GM19351 (cell line): Measurements from ENCODE around the gene TRIM44.
"Not testable (repeated sequence)": the region's sequence is repeated elsewhere in the genome, so short reads cannot be mapped to it uniquely, and the experiment has no call there.

Experiments
- ATAC-seq: cut with Tn5 transposase; IDR thresholded peaks from one replicate; pipeline ENCODE4 v1.9.1; 2021; ENCODE audit warnings: mild to moderate bottlenecking, moderate library complexity; ENCODE audit not compliant: unreplicated experiment

Gene TRIM44

DNA sequence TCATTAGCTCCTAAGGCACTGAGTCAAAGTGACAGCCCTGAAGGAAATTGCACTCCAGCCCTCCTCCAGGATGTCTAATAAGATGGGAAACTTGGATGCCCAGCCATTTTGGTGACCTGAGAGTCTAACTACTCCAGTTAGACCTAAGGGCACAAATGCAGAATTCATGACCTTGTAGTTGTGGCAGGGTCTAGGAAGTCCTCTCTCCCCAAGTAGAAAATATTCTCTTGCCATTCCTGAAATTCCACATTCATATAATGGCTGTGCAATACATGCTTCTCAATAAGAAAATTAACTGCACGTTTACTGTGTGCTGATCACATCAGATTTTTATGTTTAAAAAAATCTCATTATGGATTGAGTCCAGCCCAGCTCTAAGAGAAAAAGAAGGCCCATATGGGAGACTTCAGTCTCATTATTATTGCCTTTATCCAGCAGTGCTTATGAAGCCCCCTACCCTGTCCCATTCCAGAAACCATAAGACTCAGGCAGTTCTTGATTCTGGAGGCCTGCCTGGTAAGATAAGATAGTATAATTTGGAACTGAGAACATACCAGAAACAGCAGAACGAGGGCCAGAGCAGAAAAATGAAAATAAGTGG, 147.6 kb downstream of the TRIM44 start:
- no peak for ATAC-seq

DNA sequence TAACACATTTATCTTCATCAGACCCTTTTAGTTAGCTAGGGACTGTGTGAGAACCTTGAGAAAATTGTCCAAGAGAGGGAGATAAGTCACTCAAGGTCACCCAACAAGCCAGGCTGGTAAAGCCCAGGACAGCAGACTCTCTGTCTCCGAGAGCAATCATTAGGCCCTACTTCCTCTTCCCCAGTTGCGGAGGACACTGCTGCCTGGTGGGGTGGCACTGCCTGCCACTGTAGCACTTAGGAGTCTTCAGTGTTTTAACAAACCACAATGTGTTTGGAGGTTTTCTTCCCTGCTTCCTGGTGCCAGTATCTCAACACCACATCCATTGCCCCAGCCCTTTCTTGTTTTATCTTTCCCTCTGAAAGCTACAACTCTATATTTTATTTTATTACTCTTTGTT, 149.2 kb downstream of the TRIM44 start:
- no peak for ATAC-seq

DNA sequence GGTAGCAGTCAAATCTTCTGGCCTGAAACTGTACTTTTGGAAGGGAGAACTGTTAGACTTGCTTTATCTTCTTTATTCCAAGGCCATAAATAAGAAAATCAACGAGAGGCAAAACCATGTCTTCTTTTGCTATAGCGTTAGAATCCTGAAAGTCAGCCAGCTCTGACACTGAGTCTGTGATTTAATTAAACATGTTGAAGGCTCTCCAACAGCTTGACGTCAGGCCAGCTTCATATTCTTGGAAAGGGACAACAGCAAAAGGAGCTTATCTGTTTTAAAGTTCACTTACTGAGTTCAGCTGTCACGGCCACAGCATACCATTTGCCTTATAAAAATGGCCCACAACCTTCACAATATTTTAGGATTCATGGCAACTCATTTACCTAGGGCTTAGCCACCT, 150.3 kb downstream of the TRIM44 start:
- no peak for ATAC-seq

DNA sequence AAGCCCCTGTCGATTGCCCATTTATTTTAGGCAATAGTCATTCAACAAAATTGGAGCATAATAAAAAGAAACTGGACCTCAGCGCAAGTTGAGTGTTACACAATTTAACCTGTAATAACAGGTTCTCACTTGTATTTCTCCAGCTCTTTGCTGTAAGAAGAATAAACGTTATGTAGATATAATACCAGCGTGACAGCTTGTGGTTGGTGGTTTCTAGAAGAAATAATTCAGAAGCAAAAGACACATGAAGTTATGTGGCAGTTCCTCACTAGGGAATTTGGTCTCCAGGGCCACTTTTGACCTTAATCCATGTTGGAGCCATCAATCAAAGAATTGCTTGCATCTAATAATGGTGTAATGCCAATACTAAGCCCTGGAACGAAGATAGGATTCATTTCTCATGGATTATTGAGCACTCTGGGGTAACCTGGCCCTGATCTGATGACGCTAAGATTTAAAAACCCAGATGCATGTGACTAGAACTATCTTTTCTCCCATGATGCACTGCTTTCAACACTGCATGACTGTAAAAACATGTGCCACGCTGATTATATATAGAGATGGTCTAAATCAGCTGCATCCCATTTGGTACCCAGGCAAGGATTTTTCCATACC, 151.6 kb downstream of the TRIM44 start:
- ATAC-seq: no peak

DNA sequence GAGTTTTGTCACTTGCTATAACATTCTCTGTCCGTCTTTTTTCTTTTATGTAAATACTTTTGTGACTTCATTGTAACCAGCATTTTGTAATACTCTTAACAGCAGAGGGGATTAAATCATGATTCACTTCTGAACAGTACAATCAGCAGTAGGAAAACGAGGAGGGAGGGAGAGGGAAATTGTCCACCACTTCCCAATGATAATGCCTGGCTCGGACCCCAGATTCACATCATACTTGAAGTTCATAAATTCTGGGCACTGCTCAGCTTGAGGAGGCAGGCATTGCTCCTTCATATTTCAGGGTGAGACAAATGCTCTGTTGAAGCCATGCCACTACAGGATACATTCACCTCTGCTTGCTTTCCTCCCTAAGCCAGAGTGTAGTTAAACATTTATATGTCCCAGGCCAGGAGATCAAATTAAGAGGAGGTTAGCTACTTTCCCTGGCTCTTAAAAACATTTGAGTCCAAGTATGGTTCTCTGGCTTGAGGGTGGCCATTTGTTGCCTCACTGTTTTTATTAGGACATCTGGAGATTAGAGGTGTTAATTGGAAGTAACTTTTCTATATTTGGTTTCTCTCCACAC, 152.2 kb downstream of the TRIM44 start:
- no peak for ATAC-seq

DNA sequence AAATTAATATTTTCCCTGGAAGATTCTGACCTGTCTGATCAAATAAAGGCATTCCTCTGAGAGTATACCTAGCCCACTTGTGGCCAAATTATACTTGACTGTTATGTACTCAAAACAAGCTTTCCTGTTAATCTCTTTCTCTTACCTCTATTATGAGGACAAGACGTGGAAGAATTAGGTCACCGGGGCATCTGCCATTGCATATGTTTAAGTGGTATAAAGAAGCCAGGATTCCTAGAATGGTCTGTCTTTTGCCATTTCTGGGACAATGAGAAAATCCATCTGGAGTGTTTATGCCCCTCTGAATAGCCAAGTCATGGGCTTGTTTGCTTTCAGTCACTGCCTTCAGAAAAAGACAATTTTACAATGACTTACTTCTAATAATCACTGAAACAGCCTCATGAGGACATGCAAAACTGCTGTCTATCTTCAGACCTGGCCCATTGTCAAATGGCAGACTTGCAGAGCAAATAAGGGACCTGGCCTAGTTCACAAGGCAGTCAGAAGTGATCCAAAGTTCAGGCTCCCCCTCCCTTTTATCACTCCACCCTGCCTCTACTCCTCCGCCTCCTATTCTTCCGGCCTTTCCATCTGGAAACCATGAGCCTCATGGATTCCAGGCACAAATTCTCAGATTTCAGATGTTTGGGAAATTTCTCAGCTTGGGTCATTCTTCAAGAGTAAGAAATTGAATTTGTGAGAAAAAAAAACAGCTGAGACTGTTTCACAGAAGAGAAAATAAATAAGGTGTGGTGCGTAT, 153.2 kb downstream of the TRIM44 start:
- no peak for ATAC-seq

DNA sequence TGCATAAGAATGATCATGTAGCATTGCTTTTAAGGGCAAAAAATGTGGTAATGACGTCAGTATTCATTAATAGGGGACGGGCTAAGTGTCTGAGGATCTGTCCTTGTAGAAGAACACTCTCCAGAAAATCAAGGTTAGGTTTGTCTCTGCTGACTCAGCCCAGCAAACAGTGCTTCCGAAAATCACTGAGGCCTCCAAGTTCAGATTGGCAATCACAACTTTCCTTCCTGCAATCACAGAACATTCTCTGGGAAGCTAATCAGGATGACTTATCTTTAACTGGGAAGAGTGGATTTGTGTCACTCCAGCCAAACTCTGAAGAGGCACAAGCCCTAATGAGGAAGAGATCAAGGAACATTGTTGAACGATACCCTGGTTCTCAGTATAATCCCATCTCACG, 158.0 kb downstream of the TRIM44 start:
- no peak for ATAC-seq

DNA sequence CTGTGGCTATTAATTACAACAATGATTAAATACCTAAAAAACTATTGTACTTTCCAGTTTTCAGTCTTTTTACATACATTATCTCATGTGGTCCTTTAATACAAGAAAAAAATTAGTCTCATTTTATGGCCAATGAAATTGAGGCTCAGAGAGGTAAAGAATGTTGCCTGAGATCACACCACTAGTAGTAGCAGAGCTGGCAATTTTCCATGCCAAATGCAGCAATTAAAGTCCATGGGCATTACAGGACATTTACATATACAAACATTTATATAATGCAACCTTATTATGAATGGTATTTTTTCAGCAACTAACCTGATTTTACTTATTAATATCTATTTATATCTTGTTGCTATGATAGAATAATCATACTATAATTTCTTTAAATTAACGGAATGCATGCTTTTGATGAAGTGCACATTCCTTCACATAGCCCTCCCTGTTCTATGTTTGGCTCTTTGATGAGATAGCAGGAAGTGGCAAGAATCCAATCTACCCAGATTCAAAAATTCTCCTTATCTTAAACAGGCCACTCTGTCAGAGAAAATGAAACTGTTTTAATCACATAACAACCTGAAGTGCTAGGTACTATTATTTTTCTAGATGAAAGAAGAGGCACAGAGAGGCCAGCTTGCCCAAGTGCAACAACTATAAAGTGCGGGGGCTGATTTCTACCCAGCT, 160.4 kb downstream of the TRIM44 start:
- ATAC-seq: no peak

DNA sequence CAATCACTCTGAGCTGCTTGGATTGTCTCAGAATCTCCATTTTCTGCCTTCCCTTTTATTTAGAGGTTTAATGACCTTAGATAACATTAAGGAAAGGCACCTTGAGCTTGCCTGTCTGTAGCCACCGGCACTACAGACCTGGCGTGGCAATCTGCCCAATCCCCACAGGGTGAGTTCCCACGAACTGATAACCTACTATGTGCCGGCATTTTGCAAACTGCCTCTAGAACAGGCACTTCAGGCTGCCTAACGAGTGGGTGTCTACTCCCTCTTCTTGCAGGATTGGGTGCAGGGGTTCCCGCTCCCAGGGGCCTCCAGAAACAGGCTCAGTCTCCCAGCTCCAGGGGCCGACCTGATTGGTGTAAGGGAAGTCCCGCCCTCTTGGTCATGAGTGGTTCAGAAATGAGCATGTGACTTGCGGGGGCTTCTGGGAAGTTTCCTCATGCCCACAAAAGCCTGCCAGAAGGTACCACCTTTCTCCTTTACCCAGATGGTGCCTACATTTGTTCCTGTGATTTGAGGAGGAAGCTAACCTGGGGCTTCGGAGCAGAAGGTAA, 161.2 kb downstream of the TRIM44 start:
- ATAC-seq: no peak

DNA sequence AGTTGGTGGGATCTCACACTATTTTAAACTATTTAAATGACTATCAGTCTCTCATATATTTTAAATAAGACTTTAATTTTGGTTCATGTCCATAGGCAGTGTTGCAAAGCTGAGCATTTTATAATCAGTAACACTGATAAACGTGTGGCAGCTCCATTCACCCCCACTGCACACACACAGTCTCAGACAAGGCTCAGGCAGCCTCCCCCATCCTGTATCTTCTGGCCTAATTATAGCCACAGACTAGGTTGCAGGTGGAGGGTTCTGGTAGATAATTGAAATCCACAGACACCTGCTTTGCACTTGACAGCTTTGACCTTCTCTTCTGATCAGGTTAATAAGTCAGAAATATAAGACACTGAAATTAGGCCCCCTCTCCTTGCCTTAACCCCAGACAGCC, 162.8 kb downstream of the TRIM44 start:
- ATAC-seq: no peak

DNA sequence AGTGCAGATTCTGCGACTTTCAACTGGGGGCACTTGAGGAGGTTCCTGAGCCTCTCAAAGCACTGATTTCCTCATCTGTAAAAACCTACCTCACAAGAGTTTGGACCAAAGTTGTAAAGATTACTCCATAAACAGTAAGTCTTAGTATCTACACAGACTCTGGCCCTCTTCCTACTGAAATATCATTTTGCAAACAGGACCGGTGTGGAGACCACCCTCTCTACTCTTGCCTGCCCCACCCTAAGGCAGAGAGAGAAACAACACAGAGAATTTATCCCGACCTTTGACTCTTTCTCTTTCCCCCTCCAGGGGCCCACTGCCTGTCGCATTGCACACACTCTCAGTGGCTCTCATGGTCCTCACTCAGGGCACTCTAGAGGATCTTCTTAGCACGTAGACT, 163.4 kb downstream of the TRIM44 start:
- no peak for ATAC-seq

DNA sequence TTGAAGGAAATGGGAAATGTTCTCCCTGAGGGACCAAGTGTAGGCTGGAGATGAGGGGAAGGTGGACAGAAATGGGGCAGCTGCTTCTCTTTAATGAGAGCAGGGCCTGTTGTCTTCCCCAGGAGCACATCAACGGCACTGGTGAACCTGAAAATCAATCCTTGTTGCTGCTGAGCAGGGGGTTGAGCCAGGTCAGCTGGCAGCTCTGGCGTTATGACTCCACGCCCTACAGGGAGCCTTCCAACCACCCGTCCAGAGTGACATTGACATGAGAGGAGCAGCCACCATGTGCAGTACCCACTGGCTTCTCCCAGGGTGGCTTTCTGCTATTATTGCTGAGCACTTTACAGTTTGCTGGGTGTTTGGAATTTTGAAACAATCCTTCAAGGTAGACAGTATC, 164.4 kb downstream of the TRIM44 start:
- ATAC-seq: no peak

DNA sequence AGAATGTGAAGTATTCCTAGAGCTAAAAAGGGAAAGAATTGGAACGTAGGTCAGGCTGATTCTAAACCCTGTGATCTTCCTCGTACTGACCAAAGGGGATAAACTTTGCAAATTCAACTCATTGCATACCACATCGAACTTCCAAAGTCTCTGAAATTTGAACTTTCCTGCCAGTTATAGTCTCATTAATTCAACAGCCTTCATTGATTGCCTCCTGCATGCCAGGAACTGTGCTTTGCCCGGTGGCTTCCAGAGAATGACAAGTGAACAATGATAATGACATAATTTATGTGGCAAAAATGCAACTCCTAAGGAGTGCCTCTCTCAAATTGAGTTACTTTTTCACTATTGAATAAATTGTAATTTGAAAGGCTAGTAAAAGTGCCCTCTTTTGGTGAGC, 173.6 kb downstream of the TRIM44 start:
- no peak for ATAC-seq

DNA sequence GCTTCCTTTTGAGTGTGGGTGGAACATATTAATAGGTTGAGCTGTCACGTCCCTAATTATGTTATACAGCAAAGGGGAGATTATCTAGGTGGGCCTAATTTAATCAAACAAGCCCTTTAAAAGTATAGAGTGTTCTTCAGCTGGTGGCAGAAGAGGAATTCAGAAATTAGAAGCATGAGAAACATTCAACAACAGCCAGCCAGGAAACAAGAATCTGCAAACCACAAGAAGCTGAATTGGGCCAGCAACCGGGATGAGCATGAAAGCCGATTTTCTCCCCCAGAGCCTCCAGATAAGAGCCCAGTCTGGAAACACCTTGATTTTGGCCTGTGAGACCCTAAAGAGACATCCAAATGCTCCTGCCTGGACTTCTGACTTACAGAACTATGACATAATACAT, 175.5 kb downstream of the TRIM44 start:
- ATAC-seq: no peak

DNA sequence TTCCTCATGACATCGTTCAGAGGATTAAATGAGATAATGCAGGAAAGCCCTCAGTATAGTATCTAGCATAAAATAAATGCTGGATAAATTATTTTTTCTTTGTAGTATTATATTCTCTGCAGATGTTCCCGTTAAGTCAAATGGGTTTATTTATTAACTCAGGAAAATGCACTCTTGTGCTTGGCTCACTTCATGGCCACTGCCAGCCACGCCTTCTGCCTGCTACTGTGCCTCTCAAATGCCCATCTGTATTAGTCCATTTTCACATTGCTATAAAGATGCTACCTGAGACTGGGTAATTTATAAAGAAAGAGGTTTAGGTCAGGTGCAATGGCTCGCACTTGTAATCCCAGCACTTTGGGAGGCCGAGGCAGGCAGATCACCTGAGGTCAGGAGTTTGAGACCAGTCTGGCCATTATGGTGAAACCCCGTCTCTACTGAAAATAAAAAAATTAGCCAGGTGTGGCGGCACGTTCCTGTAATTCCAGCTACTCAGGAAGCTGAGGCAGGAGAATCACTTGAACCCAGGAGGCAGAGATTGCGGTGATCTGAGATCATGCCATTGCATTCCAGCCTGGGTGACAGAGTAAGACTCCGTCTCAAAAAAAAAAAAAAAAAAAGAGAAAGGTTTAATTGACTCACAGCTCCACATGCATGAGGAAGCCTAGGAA, 176.3 kb downstream of the TRIM44 start:
- ATAC-seq: not testable (repeated sequence)

DNA sequence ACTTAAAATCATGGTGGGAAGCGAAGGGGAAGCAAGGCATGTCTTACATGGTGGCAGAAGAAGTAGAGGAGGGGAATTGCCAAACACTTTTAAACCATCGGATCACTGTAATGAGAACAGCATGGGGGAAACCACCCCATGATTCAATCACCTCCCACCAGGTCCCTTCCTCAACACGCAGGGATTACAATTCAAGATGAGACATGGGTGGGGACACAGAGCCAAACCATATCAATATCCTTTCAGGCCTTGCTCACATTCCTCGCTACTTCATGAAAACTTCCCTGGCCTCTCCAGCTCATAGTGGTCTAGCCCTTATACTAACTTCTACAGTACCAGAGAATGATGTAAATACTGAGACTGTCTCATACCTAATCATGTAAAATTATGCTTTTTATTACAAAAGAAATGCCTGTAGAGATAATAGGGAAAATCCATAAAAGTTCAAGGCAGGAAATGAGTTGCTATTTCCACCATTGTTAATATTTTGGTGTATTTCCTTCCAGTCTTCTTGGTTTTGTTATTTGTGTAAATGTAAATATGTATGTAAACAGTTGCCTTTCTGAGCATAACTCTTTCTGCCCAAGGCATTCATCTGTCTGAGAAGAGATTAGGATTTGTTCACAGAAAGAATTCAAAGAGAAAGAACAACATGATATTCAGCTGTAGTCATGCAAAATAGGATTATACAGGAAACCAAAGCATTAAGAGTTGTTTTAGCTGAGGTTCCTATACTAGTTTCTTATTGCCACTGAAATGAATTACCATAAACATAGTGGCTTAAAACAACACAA, 177.0 kb downstream of the TRIM44 start:
- no peak for ATAC-seq

DNA sequence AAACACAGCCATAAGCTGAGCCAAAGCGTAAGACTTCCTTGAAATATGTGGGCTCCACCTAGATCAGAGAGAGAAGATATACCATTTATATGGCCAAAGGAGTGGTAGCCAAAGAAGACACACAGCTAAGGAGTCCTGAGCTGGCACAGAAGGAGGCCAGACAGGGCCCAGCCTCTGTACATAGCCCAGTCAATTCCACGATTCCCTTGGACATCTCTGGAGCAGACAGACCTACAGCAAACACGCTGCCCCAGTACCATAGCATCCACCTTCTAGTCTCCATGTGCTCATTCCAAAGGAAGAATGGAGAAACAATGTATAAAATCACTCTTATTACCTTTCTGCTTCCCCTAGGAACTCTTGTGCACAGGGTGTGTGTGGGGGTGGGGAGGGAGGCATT, 179.2 kb downstream of the TRIM44 start:
- no peak for ATAC-seq

DNA sequence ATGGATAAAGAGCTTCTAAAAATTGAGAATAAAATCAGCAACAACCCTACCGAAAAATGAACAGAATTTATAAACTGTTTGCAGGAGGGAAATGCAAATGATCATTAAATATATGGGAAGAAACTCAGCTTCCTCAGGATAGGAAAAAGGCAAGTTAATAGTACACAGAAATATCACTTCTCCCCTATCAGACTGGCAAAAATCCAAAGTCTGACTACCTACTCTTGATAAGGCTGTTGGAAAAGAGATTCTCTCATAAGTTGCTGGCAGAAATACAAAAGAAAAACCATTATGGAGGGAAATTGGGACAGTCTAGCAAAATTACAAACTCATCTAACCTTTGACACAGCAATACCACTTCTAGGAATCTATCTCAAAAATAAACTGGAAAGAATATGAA, 180.4 kb downstream of the TRIM44 start:
- ATAC-seq: no peak

DNA sequence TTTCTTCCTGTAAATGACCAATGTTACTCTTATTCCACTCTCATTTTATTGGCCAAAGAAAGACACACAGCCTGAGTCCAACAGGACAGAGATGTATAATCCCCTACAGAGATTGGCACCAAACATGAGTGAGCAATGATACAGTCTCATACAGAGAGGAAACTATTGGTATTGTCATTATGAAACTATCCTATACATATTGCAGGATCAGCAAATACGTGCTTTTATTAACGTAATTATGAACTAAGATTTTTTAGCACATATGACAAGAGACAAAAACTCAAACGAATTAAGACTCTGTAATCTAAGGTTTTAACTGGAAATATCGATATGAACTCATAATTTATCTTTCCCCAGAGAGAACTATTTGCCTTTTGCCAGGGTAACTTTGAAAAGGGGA, 182.0 kb downstream of the TRIM44 start:
- no peak for ATAC-seq

DNA sequence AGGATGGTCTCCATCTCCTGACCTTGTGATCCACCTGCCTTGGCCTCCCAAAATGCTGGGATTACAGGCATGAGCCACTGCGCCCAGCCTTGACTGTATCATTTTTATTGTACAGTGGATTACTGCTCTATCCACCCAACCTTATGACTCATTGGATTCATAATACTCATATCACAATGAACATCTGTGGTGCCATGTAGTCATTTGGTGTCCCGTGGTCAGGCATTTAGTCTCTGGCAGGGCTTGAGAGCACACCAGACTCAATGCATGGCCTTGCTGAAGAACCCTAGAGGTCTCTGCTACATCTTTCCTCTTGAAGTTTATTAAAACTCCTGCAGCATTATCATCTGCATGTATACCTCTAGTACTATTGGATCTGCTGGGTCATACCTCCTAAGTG, 183.3 kb downstream of the TRIM44 start:
- no peak for ATAC-seq
